Neural cell (in vitro differentiated cells): ENCODE results near the gene OGFR. TPM values are rescaled to one million over a fixed set of nuclear protein-coding genes. Genes with fewer than 3 reads are reported as not detected.
"Not testable (repeated sequence)": the region's sequence is repeated elsewhere in the genome, so short reads cannot be mapped to it uniquely, and the experiment has no call there.

Experiments used
- H2AFZ ChIP-seq: fragments of 200-600, 300-800 bp; sonication (generic), shearing (Covaris generic); 2 replicates; pipeline ENCODE4 v1.6.0; 2014; ENCODE audit warnings: low read depth, mild to moderate bottlenecking, antibody characterized with exemption, low read length, moderate library complexity
- H3F3A ChIP-seq: fragments of 200-600 bp; shearing (Covaris generic); 2 replicates; pipeline ENCODE4 v1.6.1; 2016; ENCODE audit warnings: mild to moderate bottlenecking, moderate library complexity, mixed read lengths, antibody characterized with exemption, low read length; ENCODE audit not compliant: insufficient read depth, poor library complexity, severe bottlenecking
- H3K27ac ChIP-seq: fragments of 200-600, 300-800 bp; sonication (generic), shearing (Covaris generic); 2 replicates; pipeline ENCODE4 v1.5.1; 2014; ENCODE audit warnings: mild to moderate bottlenecking, low read length, moderate library complexity
- H3K27me3 ChIP-seq: fragments of 300-800, 200-600 bp; sonication (generic), shearing (Covaris generic); 2 replicates; pipeline ENCODE4 v1.6.0; 2014; ENCODE audit warnings: mild to moderate bottlenecking, low read depth, low read length, moderate library complexity; ENCODE audit not compliant: insufficient read depth
- H3K36me3 ChIP-seq: fragments of 300-800, 200-600 bp; sonication (generic), shearing (Covaris generic); 2 replicates; pipeline ENCODE4 v1.5.1; 2014; ENCODE audit warnings: mild to moderate bottlenecking, antibody characterized with exemption, low read length, moderate library complexity; ENCODE audit not compliant: insufficient read depth
- H3K4me2 ChIP-seq: fragments of 300-800, 200-600 bp; sonication (generic), shearing (Covaris generic); 2 replicates; pipeline ENCODE4 v1.6.0; 2014; ENCODE audit warnings: mild to moderate bottlenecking, low read length
- H3K4me3 ChIP-seq: fragments of 300-800, 200-600 bp; sonication (generic), shearing (Covaris generic); 2 replicates; pipeline ENCODE4 v1.5.1; 2014; ENCODE audit warnings: mild to moderate bottlenecking, low read length, moderate library complexity
- H3K79me2 ChIP-seq: fragments of 200-600 bp; shearing (Covaris generic); replicated peaks from 2 replicates; pipeline ENCODE4 v1.6.0; 2014; ENCODE audit warnings: mild to moderate bottlenecking, low read length, moderate library complexity; ENCODE audit not compliant: insufficient read depth
- H3K9ac ChIP-seq: fragments of 300-800, 200-600 bp; sonication (generic), shearing (Covaris generic); 2 replicates; pipeline ENCODE4 v1.6.1; 2016; ENCODE audit warnings: mild to moderate bottlenecking, low read length, mixed read lengths
- H3K9me2 ChIP-seq: fragments of 200-600 bp; shearing (Covaris generic); 2 replicates; pipeline ENCODE4 v1.6.1; 2016; ENCODE audit warnings: mild to moderate bottlenecking, low read length, mixed read lengths; ENCODE audit not compliant: insufficient read depth
- H3K9me3 ChIP-seq: fragments of 200-600, 300-800 bp; sonication (generic), shearing (Covaris generic); 2 replicates; pipeline ENCODE4 v1.6.1; 2016; ENCODE audit warnings: mild to moderate bottlenecking, mixed run types, low read length, moderate library complexity, mixed read lengths
- H4K20me1 ChIP-seq: fragments of 200-600 bp; shearing (Covaris generic); 2 replicates; pipeline ENCODE4 v1.6.1; 2016; ENCODE audit warnings: mild to moderate bottlenecking, mixed run types; ENCODE audit not compliant: insufficient read depth
- EP300 ChIP-seq: fragments of 450-650 bp; conservative IDR thresholded peaks from 2 replicates; pipeline ENCODE4 v1.6.1; 2014; ENCODE audit warnings: antibody characterized with exemption, mild to moderate bottlenecking, moderate library complexity; ENCODE audit not compliant: poor library complexity, severe bottlenecking
- EZH2 ChIP-seq: fragments of 200-600, 300-800 bp; shearing (Covaris generic), sonication (generic); IDR thresholded peaks from 2 replicates; pipeline ENCODE4 v1.6.1; 2014; ENCODE audit warnings: antibody characterized with exemption, low read length, borderline replicate concordance, mild to moderate bottlenecking; ENCODE audit not compliant: insufficient read depth, poor library complexity, severe bottlenecking
- MXI1 ChIP-seq: fragments of 450-650 bp; conservative IDR thresholded peaks from 2 replicates; pipeline ENCODE4 v1.6.1; 2014; ENCODE audit warnings: antibody characterized with exemption, mild to moderate bottlenecking; ENCODE audit not compliant: poor library complexity, severe bottlenecking
- POLR2AphosphoS5 ChIP-seq: IDR thresholded peaks from 2 replicates; pipeline ENCODE4 v1.6.1; 2012
- RAD21 ChIP-seq: fragments of 450-650 bp; conservative IDR thresholded peaks from 2 replicates; pipeline ENCODE4 v1.6.1; 2014; ENCODE audit warnings: antibody characterized with exemption, mild to moderate bottlenecking, moderate library complexity
- SMC3 ChIP-seq: fragments of 450-650 bp; conservative IDR thresholded peaks from 2 replicates; pipeline ENCODE4 v1.6.1; 2014; ENCODE audit warnings: antibody characterized with exemption, mild to moderate bottlenecking, moderate library complexity; ENCODE audit not compliant: poor library complexity
- TAF1 ChIP-seq: IDR thresholded peaks from 2 replicates; pipeline ENCODE4 v1.6.1; 2012; ENCODE audit warnings: low read depth
- polyA plus RNA-seq: library from polyadenylated mRNA; depleted of rRNA; stranded (reverse); fragments of >200 nt; gene quantifications from 2 replicates; pipeline ENCODE4 v1.2.3, GENCODE V29; 2014
- TF ChIP-seq, protein P1 (sequence below): IDR thresholded peaks from 2 replicates; pipeline ENCODE4 v1.6.1; 2012; ENCODE audit warnings: borderline replicate concordance
- TF ChIP-seq, protein P2 (sequence below): fragments of 450-650 bp; IDR thresholded peaks from 2 replicates; pipeline ENCODE4 v1.5.1; 2014; ENCODE audit warnings: antibody characterized with exemption, mild to moderate bottlenecking, moderate library complexity; ENCODE audit not compliant: poor library complexity, severe bottlenecking

Gene OGFR
- polyA plus RNA-seq, 1 donor from 2014 or later: 15.6 TPM

DNA sequence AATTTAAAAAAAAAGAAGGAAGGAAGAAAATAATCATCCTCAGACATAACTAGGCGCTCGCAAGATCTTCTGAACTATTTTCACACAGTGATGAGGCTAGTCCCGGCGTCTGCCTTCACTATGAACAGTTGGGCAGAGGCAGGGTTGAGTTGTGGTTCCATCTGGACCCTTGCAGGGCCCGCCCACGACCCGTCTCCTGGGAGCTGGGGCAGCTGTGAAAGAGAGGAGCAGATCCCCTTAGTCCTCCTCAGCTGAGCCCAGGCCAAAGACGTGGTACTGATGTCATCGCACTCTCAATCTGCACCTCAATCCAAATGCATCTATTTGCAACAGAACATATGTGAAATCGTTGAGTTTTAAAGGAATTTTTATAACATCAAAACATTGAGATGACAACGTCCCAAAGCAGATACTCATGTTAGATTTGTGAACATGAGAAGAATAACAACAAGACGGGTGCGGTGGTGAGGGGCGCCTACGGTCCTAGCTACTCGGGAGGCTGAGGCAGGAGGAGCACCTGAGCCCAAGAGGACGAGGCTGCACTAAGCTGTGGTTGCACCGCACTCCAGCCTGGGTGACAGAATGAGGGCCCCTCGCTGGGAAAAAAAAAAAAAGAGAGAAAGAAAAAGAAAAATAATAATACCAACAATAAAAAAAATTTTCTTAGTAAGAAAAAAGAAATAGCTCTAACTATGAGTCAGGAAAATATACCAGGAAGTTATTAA is 41.7 kb downstream of the OGFR start:
- Histone ChIP-seq H3K9ac (no peak overlapping the region), H3K79me2 (no peaks in the 10 kb centered on the region), H3K4me2 (no peak overlapping the region), H3K9me3 (no peaks in the 10 kb centered on the region), H3K4me3 (no peak overlapping the region), H3K9me2 (no peaks in the 10 kb centered on the region), H4K20me1 (no peaks in the 10 kb centered on the region), H2AFZ (no peak overlapping the region), H3K36me3 (no peaks in the 10 kb centered on the region), H3K27me3 (no peaks in the 10 kb centered on the region), H3F3A (no peaks in the 10 kb centered on the region), H3K27ac (no peak overlapping the region)
- TF ChIP-seq SMC3 (no peak), POLR2AphosphoS5 (no peak), EP300 (no peak), TAF1 (no peak), RAD21 (no peak), MXI1 (no peak), EZH2 (no peak)
- TF ChIP-seq, protein P1, sequence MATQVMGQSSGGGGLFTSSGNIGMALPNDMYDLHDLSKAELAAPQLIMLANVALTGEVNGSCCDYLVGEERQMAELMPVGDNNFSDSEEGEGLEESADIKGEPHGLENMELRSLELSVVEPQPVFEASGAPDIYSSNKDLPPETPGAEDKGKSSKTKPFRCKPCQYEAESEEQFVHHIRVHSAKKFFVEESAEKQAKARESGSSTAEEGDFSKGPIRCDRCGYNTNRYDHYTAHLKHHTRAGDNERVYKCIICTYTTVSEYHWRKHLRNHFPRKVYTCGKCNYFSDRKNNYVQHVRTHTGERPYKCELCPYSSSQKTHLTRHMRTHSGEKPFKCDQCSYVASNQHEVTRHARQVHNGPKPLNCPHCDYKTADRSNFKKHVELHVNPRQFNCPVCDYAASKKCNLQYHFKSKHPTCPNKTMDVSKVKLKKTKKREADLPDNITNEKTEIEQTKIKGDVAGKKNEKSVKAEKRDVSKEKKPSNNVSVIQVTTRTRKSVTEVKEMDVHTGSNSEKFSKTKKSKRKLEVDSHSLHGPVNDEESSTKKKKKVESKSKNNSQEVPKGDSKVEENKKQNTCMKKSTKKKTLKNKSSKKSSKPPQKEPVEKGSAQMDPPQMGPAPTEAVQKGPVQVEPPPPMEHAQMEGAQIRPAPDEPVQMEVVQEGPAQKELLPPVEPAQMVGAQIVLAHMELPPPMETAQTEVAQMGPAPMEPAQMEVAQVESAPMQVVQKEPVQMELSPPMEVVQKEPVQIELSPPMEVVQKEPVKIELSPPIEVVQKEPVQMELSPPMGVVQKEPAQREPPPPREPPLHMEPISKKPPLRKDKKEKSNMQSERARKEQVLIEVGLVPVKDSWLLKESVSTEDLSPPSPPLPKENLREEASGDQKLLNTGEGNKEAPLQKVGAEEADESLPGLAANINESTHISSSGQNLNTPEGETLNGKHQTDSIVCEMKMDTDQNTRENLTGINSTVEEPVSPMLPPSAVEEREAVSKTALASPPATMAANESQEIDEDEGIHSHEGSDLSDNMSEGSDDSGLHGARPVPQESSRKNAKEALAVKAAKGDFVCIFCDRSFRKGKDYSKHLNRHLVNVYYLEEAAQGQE: no peak
- TF ChIP-seq, protein P2, sequence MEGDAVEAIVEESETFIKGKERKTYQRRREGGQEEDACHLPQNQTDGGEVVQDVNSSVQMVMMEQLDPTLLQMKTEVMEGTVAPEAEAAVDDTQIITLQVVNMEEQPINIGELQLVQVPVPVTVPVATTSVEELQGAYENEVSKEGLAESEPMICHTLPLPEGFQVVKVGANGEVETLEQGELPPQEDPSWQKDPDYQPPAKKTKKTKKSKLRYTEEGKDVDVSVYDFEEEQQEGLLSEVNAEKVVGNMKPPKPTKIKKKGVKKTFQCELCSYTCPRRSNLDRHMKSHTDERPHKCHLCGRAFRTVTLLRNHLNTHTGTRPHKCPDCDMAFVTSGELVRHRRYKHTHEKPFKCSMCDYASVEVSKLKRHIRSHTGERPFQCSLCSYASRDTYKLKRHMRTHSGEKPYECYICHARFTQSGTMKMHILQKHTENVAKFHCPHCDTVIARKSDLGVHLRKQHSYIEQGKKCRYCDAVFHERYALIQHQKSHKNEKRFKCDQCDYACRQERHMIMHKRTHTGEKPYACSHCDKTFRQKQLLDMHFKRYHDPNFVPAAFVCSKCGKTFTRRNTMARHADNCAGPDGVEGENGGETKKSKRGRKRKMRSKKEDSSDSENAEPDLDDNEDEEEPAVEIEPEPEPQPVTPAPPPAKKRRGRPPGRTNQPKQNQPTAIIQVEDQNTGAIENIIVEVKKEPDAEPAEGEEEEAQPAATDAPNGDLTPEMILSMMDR: no peak

DNA sequence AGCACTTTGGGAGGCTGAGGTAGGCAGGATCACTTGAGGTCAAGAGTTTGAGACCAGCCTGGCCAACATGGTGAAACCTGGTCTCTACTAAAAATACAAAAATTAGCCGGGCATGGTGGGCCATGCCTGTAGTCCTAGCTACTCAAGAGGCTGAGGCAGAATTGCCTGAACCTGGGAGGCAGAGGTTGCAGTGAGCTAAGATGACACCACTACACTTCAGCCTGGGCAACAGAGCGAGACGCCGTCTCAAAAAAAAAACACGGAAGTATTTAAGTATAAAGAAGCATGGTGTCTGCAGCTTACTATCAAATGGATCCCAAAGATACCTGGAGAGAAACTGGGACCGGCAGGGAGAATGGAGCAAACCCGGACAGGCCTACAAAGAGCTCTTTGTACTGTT is 44.3 kb downstream of the OGFR start:
- H3K4me3 ChIP-seq, H3K36me3 ChIP-seq, H3K9me3 ChIP-seq, H3K27ac ChIP-seq, H3K27me3 ChIP-seq, H3K9me2 ChIP-seq, H3K9ac ChIP-seq, H4K20me1 ChIP-seq, H3F3A ChIP-seq, H3K4me2 ChIP-seq, H2AFZ ChIP-seq, H3K79me2 ChIP-seq: not testable (repeated sequence)

DNA sequence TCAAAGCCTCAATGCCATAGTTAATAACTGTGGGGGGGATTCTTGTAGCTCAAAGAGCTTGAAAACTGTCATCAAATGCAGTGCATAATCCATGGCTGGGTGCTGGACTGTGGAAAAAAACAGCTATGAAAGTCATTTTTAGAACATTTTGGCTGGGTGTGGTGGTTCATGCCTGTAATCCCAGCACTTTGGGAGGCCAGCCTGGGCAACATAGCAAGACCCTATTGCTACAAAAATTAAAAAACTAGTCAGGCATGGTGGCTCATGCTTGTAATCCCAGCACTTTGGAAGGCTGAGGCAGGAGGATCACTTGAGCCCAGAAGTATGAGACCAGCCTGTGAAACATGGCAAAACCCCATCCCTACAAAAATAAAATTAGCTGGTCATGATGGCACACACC is 44.8 kb downstream of the OGFR start:
- Histone ChIP-seq H3K9ac (no peak overlapping the region), H3K4me3 (no peak overlapping the region), H3F3A (no peaks in the 10 kb centered on the region), H3K36me3 (no peaks in the 10 kb centered on the region), H2AFZ (no peak overlapping the region), H3K79me2 (no peaks in the 10 kb centered on the region), H3K9me2 (no peaks in the 10 kb centered on the region), H3K9me3 (no peaks in the 10 kb centered on the region), H4K20me1 (no peaks in the 10 kb centered on the region), H3K4me2 (no peak overlapping the region), H3K27me3 (no peaks in the 10 kb centered on the region), H3K27ac (no peak overlapping the region)
- TF ChIP-seq POLR2AphosphoS5 (no peak), EP300 (no peak), RAD21 (no peak), SMC3 (no peak), TAF1 (no peak), EZH2 (no peak), MXI1 (no peak)
- TF ChIP-seq, protein P1: no peak
